ENCODE results near the gene DGKG.

GRCh38 chr3:186327912-186328487, 34.0 kb downstream of the DGKG start:
- TF ChIP-seq CTCF (IDR thresholded peaks at IDR 0.05) (no peak), POLR2A (IDR thresholded peaks at IDR 0.05) (no peak)

Measured in lower leg skin (tissue), 3 donors.